Stimulated activated CD4-positive, alpha-beta T cell treated with anti-CD3 and anti-CD28 coated beads, Interleukin-1b, Interleukin-23, amount 100 ng/mL, for 1 hour (primary cell): ENCODE results near the gene SEMA7A.
A peak's percentile ranks its signal among the peaks of the same experiment; 100 is the strongest.

Experiments used
- DNase-seq, 2 donors: peaks; one replicate each; pipeline ENCODE4 v3.0.0-alpha.2; 2020; ENCODE audit warnings: low read depth in 2 of 2

The SEMA7A gene

DNA sequence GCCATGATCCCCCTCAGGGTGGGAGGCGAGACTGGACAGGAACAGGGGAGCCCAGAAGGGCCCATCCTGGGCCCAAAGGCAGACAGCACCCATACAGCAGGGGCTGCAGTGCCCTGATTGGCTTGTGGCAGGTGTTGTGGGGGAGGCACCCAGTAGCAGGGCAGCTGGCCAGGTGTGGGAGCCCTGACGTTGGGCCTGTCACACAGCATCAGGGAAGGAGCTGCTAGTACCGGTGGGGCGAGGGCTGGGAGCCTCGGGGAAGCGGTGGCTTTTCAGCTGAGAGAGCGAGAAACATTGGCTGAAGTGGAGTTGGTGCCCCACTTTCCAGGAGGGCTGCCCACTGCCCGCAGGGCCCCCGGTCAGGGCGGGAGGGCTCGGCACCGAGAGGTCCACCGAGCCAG lies 46.6 kb downstream of the SEMA7A start:
- no peak for DNase-seq

DNA sequence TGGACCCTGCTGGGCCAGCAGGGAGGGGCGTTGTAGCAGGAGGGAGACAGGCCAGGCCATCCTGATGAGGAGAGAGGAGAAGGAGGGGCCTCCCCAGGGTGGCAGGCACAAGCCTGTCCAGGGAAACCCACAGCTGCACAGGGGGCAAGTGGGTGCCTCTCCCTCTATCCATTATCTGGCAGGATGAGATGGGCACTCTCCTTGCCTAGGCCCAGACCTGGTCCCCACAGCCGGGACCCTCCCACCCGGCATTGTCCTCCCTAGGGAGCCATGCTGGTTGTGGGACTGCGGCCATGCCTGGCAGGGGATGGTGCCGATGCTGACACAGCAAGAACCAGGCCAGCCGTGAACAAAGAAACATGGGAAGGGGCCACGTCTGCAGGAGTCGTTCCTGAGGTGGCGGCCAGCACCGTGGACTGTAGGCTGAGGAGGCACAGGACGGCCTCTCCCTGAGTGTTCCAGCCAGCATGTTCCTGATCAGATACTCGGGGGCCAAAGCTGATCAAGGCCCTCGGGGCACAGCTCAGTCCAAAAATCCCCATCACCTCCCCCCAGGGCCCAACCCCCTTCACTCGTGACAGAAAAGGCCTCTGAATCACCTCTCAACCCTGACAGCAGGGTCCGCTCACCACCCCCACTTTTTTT lies 47.1 kb downstream of the SEMA7A start:
- no peak for DNase-seq

DNA sequence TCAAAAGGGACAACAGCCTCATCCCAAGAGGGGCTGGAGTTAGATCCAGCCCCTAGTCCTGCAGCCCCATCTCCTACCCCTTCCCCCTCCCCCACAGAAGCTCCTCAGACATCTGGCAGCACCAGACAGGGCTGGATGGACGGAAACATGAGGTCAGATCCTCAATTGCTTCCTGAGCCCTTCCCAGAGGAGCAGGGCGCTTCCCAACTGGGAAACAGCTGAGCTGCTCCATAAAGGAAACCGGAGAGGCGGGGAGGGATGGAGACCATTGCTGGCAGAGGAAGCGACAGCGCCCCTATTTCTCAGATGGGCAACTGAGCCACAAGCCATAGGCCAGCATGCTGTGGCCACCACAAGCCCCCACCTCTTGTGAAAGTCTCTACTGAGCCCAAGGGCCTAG lies 48.0 kb downstream of the SEMA7A start:
- no peak for DNase-seq

DNA sequence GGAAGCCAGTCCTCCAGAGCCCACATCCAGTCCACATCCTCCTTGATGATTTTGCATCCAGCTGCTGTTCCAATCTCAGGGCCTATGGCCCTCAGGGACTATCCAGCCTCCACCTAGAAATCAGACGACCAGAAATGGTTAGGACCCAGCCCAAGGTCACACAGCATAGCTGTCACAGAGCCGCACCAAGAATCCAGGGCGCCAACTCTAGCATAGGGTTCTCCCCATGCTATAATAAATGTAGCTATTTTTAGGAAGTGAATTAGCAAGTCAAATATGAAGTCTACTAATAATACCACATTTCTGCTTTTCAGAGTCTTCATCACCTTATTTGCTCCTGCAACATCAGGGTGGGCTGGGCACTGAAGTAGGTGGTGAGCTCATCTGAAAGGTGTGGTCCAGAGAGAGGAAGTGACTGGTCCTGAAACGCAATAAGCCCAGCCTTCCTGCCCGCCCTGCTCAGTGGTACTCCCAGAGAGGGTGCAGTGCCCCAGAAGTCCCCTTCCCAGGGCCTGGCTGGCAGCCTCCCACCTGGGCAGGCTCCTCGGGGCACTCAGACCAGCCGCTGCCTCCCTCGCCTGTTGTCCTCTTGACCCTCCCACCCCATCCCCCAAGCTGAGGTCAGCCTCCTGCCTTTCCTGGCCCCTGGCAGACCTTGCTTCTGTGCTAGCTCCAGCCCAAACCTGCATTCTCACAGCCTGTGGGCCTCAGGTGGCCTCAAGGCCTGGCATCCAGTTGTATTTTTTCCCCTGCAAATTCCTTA lies 48.7 kb downstream of the SEMA7A start:
- peak in 1 of 2 donors; percentile 27 for DNase-seq

DNA sequence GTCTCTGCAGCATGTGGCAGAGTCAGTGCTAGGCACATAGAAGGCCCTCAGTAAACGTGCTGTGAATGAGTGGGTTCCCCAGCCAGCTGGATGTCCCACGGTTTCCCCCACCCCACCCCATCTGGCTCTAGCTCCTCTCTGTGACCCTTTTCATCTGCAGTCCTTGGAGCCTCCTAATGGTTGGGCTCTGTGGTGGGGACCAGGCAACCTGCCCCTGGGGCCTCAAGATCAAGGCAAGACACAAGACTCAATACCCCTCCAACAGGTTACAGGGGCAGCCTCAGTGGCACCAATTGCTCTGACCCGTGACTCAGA lies 49.2 kb downstream of the SEMA7A start:
- DNase-seq: no peak

DNA sequence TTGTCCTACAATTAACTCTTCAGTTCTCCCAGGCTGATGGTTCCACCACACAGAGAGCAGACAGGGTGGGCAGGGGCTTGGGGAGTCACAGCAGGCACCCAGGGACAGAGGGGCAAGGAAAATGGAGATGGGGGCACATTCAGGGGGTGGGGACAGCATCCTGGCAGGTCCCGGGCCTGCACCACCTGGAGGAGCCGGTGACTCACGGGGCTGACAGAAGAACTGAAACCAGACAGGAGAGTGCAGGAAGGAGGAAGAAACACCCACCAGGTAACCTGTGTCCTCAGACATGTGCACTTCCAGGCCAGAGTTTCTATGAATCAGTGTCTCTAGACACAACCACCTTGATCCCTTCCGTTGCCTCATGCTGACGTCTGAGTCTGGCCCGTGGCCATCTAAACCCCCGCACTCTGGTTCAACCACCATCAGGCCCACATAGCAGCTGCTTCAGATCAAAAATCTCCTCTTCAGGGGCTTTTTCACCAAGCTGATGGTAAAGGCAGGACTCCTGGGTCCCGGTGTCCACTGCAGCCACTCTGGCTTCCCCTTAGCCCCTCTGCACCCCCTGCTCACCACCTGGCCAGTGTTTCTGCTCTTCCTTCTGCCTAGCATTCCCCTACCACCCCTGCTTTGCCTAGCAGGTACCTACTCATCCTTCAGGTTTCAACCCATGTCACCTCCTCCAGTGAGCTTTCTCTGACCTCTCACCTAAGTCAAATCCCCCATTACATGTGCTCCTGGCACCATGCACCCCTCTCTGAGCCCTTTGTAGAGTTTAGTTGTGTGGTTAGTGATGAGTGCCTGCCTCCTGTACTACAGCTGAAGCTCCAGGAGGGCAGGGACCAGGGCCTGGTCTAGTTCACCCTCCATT lies 49.8 kb downstream of the SEMA7A start:
- DNase-seq: peak in 1 of 2 donors; percentile 44

DNA sequence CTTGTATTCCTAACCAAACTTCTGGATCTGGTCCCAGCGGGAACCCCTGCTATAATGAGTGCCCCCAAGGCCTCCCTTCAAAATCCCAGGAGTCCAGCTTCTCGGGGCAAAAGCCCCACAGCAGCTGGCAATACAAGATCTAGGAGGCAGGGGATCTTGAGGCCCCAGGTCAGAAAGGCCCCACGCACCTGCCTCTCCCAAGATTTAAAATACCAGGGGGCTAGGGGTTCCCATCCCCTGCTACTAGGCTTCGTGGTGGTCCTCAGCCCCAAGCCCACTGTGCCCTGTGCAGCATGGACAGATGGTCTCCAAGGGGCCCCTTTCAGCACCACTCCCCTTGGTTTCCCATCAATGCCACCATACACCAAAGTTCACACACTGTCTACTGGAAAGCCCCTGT lies 50.5 kb downstream of the SEMA7A start:
- DNase-seq: no peak

DNA sequence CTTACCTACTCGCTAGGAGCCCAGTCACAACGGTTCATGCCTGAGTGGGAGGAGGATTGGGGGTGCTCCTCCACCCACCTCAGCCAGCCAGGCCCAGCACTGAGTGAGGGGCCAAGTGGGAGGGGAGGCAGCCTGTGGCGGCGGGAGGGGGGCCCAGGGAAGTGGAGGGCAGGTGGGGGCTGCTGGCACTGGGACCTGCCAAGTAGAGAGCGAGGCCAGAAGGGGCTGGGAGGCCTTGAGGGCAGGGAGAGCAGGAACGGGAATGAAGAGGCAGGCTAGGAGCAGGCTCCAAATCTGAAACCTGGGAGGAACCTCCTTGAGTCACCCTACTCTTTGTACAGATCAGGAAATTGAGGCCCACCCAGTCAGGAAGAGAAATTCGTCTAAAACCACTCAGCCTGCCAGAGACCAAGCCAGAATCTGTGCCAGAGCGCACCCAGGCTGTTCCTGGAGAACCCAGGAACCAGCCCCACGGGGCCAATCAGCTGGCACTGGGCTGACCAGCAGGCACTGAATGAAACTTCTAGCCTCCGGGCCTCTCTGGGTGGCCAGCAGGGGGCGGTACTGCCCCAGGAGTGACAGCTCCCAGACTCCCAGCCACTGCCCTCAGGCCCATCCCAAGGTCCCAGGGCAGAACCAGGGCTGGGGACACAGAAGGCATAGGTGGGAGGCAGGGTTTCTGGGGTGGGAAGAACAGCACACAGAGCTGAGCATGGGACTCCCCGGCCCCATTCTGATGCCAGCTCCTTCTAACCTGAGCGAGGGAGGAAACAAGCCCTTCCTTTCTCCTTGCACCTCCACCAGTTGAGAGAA lies 51.5 kb downstream of the SEMA7A start:
- peak; percentile 40 to 62 for DNase-seq

DNA sequence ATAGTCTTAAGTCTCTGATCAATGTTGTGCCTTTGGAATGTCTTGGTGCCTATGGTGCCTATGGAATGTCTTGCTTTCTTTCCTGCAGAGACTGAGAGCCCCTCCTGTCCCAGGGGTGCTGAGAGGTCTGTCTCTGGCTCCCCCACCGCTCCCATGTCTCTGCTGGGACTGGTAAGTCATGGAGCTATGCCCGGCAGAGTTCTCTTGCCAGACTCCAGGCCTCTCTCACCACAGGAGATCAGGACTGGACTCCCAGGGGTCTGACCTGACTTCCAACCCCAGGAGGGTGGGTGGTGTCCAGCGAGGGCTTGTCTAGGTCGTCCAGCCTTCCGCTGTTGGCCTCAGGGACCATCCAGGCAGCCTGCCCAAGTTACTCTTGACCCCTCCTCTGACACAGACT lies 52.3 kb downstream of the SEMA7A start:
- no peak for DNase-seq

DNA sequence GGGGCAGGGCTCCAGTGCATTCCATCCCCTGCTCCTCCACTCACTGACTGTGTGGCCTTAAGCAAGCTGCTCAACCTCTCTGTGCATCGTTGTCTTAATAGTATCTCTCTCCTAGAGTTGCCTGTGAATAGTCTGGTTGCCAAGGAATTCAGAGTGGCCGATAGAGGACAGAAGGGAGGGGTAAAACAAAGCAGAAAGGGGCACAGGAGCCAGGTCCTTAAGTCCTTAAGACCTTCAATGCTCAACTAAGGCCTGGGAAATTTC lies 52.6 kb downstream of the SEMA7A start:
- DNase-seq: no peak

DNA sequence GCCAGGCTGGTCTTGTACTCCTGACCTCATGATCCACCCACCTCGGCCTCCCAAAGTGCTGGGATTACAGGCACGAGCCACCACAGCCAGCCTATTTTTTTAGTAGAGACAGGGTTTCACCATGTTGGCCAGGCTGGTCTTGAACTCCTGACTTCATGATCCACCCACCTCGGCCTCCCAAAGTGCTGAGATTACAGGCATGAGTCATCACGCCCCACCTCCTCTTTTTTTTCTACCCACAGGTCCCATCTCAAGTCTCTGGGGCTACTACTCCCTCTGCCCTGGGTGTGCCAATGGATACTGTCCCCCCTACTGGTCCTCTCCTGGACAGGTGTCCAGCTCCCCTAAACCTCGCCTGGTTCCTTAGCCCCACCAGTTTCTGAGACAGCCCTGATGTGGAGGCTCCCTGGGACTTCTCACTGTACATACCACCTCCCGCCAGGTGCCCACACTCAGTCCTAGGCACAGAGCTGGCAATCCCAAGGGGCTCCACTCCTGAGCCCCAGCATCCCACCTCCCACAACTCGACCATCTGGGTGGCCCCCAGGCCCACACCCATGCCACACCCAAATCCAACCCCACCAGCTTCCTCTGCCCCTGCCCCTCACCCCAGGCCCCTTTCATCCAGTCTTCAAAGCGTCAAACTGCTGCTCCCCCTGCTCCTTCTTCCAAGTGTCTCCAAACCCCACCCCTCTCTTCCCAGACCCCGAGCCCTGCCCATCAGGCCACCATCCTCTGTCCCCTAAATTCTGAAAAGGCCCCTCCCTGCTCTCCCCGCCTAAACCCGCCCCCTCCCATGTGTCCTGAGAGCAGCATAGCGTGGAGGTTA lies 53.2 kb downstream of the SEMA7A start:
- DNase-seq: no peak

DNA sequence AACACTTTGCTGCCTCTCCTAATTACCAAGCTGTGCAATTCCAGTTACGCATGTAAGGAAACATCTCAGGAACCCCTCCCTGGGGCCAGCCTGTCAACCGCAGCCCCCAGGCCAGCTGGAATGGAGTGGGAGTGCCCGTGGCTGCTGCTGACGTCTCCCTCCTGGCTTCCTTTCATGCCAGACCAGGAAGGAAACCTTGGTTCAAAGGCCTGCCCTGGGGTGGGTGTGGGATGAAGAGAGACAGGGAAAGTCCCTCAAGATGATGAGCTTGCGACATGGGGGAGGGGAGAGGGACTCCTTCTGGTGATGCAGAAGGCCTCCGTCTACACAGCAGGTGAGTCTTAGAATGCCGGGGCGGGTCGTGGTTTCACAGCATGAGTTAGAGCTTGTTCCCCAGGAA lies 54.9 kb downstream of the SEMA7A start:
- DNase-seq: peak in 1 of 2 donors; percentile 54

DNA sequence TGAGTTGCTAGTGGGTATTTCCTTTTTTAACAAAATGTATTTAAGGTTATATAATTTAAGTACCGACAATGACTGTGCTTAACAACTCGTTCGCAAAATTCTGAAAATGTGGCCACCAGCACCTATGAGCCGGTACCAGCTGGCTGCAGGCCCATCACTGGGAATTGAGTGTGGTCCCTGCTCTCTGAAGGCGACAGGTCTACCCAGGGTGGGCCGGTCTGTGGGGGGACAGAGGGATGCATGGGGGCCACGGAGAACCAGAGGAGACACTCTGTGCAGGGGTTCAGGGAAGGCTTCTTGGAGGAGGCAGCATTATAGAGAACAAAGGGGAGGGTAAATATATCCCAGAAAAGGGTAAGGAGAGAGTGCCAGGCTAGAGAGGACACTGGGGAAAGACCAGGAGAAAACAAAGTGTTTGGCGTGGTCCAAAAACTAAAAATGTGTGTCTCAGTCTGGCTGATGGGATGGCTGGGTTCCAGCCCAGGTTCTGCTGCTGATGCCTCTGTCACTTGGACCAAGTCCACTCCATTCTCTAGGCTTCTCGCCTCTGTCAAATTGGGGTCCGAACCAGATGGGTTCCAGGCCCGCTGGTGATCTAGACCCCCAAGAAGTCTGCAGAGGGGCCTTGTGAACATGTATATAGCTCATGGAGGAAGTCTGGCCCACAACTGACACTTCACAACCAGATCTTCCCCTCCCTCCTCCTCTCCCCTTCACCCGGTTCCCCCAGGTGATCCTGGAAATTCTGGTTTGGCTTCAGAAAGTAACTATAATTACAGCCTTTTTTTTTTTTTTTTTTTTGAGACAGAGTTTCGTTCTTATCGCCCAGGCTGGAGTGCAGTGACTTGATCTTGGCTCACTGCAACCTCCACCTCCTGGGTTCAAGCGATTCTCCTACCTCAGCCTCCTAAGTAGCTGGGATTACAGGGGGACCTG lies 55.7 kb downstream of the SEMA7A start:
- DNase-seq: no peak

DNA sequence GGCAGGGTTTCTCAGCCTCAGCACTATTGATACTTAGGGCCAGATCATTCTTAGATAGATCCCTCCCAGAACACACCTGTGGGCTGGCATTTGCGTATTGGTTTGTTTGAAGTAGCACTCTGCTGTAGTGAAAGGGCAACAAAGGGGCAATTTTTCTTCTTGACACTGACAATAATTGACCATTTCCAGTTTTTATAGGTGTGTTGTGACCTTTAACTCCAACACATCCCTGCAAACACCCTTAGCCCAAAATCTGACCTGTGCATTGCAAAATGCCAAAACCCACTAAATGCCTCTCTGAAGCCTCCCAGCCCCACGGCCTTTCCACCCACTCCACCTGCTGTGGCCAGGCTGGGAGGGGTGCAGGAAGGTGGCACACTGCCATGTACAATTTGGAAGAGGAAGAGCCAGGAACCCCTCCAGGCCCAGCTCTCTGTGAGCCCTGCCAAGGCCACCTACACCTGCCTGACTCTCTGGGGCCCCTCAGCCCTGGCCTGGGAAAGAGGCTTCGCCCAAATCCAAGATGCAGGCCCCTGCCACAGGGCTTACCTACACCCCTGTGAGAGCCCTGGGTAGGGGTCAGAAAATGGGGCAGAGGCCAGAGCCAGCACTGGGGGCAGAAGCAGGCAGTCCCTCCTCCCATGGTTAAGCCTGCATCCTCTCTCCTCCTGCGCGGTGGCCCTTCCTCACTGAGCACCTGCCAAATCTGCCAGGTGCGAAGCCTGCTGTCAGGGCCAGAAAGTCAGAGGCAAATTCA lies 56.8 kb downstream of the SEMA7A start:
- DNase-seq: no peak

DNA sequence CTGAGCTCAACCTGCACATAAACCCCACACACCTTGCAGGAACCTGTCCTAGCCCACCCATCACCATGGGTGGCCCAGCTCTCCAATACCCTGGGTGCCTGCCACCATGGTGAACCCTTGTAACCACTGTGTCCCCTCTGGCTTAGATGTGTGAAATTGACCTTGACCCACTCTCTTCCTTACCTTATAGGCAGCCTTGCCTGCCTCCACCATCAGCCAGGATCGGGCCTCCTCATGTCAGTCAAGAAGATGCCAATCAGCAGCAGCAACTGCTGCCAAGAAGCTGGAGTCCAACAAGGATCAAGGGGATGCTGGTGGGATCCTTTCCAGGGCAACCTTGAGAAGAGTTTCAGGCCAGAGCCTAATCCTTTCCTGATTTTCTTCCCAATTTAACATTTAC lies 57.5 kb downstream of the SEMA7A start:
- DNase-seq: no peak

DNA sequence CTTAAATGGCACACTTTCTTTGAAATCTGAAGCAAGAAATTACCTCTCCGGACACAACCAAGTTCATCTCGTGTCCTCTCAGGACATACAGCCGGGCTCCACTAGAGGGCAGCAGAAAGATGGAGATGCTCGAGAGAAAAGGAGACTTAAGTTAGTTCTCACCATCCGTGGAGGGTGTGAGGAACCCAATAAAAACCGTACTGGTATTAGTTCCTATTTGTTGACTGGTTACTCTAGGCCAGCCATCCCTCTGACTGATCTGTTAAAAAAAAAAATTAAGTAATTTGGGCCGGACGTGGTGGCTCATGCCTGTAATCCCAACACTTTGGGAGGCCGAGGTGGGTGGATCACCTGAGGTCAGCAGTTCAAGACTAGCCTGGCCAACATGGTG lies 58.5 kb downstream of the SEMA7A start:
- DNase-seq: peak; percentile 67 to 81

DNA sequence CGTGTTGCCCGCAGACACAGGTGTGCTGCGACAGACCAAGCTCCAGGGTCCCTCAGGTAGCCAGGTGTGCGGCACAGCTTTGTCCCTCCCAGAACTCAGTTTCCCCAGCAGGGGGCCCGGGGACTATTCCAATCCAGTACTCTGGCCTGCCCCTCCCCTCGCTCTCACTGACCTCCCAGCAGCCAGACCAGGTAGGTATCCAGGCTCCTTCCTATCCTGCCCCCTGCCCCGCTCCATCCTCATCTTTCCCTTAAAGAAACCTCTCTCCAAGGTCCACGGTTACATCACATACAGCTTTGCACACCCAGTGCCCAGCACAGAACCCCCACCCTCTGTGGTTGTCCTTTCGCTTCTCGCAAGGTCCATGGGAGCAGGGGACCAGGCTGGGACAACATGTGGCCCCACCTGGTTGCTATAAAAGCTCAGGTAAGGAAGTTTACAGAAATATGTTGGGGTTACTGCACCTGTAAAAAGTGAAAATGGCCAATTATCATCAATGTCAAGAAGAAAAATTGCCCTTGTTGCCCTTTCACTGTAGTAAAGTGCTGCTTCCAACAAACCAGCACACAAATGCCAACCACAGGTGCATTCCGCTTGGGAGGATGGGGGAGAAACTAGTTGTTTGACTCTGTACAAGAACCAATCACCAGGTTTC lies 59.0 kb downstream of the SEMA7A start:
- DNase-seq: no peak

DNA sequence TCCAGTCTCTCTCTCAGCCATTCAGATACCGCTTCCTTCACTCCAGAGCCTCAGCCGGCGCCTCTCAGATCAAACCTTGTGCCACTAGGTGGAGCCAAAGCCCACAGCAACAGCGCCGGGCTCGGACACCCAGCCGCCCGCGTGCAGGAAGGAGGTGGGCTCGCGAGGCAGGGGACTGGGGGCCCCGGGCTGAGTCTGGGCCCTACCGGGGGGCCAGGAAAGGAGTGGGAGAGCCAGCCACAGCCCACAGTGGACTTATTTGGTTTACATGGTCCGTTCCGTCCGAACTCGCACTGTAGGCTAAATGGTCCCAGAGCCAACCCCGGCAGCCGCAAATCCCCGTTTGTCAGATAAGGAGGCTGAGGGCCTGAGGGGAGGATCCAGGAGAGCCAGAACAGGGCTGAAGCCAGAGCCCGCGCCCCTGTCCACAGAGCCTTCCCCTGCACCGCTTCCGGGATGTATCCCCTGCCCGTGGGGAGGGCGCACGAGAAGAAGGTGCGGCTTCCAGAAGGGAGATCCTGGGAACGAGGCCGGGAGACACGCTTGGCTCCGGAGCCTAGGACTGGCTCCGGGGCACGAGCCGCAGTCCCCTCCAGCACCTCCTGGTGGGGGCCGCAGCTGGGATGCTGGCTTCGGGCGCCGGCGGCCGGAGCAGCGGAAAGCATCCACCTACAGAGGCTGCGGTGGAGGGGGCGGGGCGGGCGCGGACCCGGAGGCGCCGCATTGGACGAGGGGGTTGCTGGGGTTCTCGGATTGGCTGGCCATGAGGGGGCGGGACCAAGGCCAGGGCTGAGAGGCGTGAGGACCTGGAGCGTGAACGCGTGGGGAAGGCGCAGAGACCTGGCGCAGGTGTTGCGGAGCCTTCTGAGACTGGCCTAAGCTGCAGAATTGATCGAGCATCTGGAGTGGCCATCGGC lies 59.8 kb downstream of the SEMA7A start:
- DNase-seq: peak; percentile 89 to 95
